GM23338 (cell line): ENCODE data around the gene MYORG. TPM values are rescaled to one million over a fixed set of nuclear protein-coding genes. Genes with fewer than 3 reads are reported as not detected.

ENCODE experiments used
- ATAC-seq: fragments of 200-7000 bp; cut with Tn5 transposase; 3 replicates; pipeline ENCODE4 v1.9.1; 2020
- DNase-seq: peaks from one replicate; pipeline ENCODE4 v3.0.0-alpha.2; 2015; ENCODE audit warnings: low spot score
- H2AFZ ChIP-seq: fragments of 200-600 bp; sonication (generic); 2 replicates; pipeline ENCODE4 v1.8.0; 2016; ENCODE audit warnings: antibody characterized with exemption, mild to moderate bottlenecking, moderate library complexity
- H3F3A ChIP-seq: fragments of 200-600 bp; sonication (generic); replicated peaks from 2 replicates; pipeline ENCODE4 v1.8.0; 2017; ENCODE audit warnings: antibody characterized with exemption, mixed run types, low read depth
- H3K27ac ChIP-seq: fragments of 200-600 bp; sonication (generic); 2 replicates; pipeline ENCODE4 v1.6.1; 2016; ENCODE audit warnings: low read depth
- H3K27me3 ChIP-seq: fragments of 200-600 bp; sonication (generic); 2 replicates; pipeline ENCODE4 v1.8.0; 2016; ENCODE audit warnings: mild to moderate bottlenecking, mixed run types, moderate library complexity; ENCODE audit not compliant: insufficient read depth
- H3K36me3 ChIP-seq: fragments of 200-600 bp; sonication (generic); 2 replicates; pipeline ENCODE4 v1.8.0; 2016; ENCODE audit warnings: mild to moderate bottlenecking; ENCODE audit not compliant: insufficient read depth
- H3K4me1 ChIP-seq: fragments of 200-600 bp; sonication (generic); 2 replicates; pipeline ENCODE4 v1.8.0; 2016; ENCODE audit warnings: mild to moderate bottlenecking, moderate library complexity; ENCODE audit not compliant: insufficient read depth
- H3K4me2 ChIP-seq: fragments of 200-600 bp; sonication (generic); 2 replicates; pipeline ENCODE4 v1.7.1; 2017; ENCODE audit warnings: mixed run types
- H3K4me3 ChIP-seq: fragments of 200-600 bp; sonication (generic); 2 replicates; pipeline ENCODE4 v1.6.1; 2016; ENCODE audit warnings: mixed run types
- H3K79me2 ChIP-seq: fragments of 200-600 bp; sonication (generic); replicated peaks from 2 replicates; pipeline ENCODE4 v1.8.0; 2017; ENCODE audit warnings: mild to moderate bottlenecking; ENCODE audit not compliant: insufficient read depth
- H3K9me2 ChIP-seq: fragments of 200-600 bp; sonication (generic); 2 replicates; pipeline ENCODE4 v1.8.0; 2017; ENCODE audit not compliant: insufficient read depth
- H4K20me1 ChIP-seq: fragments of 200-600 bp; sonication (generic); replicated peaks from 2 replicates; pipeline ENCODE4 v1.8.0; 2017; ENCODE audit warnings: mild to moderate bottlenecking; ENCODE audit not compliant: insufficient read depth
- H3K27ac Mint-ChIP-seq: 2 replicates; pipeline ENCODE4 v1.8.0; 2020; ENCODE audit warnings: inconsistent platforms, mild to moderate bottlenecking, moderate library complexity, mixed read lengths
- H3K27me3 Mint-ChIP-seq: 3 replicates; pipeline ENCODE4 v1.8.0; 2022; ENCODE audit warnings: low read depth, mild to moderate bottlenecking, moderate library complexity, mixed read lengths, inconsistent platforms; ENCODE audit not compliant: insufficient read depth, poor library complexity
- H3K36me3 Mint-ChIP-seq: 3 replicates; pipeline ENCODE4 v1.8.0; 2021; ENCODE audit warnings: low read depth, mild to moderate bottlenecking, inconsistent platforms, moderate library complexity, mixed read lengths
- H3K4me1 Mint-ChIP-seq: 3 replicates; pipeline ENCODE4 v1.8.0; 2020; ENCODE audit warnings: mild to moderate bottlenecking, inconsistent platforms, mixed read lengths
- H3K4me3 Mint-ChIP-seq: 3 replicates; pipeline ENCODE4 v1.8.0; 2021; ENCODE audit warnings: moderate library complexity, mild to moderate bottlenecking, inconsistent platforms, mixed read lengths
- H3K9me3 Mint-ChIP-seq: 3 replicates; pipeline ENCODE4 v1.8.0; 2020; ENCODE audit warnings: moderate library complexity, mild to moderate bottlenecking, inconsistent platforms, mixed read lengths
- EZH2phosphoT487 ChIP-seq: fragments of 200-600 bp; sonication (generic); IDR thresholded peaks from one replicate; pipeline ENCODE4 v1.8.1; 2018; ENCODE audit warnings: antibody characterized with exemption; ENCODE audit not compliant: unreplicated experiment
- NANOG ChIP-seq: IDR thresholded peaks from 2 replicates; pipeline ENCODE4 v1.6.1; 2016; ENCODE audit warnings: antibody characterized with exemption, borderline replicate concordance
- polyA plus RNA-seq: library from polyadenylated mRNA; unstranded; fragments of >200 nt; fragmentation: Nextera tagmentation; extraction: Ambion mirVana; gene quantifications from 2 replicates; pipeline ENCODE4 v1.2.1, GENCODE V29; 2016
- total RNA-seq: library from RNA; depleted of rRNA; stranded (reverse); fragments of >200 nt; shearing (Covaris generic); gene quantifications from 2 replicates; pipeline ENCODE4 v1.2.3, GENCODE V29; 2014
- TF ChIP-seq, protein P1 (sequence below): IDR thresholded peaks from one replicate; pipeline ENCODE4 v1.6.1; 2018; ENCODE audit warnings: antibody characterized with exemption; ENCODE audit not compliant: unreplicated experiment
- TF ChIP-seq, protein P2 (sequence below): IDR thresholded peaks from 2 replicates; pipeline ENCODE4 v1.6.1; 2016; ENCODE audit warnings: antibody characterized with exemption
- TF ChIP-seq, protein P3 (sequence below): fragments of 250-450 bp; sonication (Bioruptor Pico); IDR thresholded peaks from 2 replicates; pipeline ENCODE4 v1.5.0; 2020; ENCODE audit warnings: mild to moderate bottlenecking, moderate library complexity

MYORG gene
- total and polyA plus RNA-seq, 2 experiments from 2014 or later: 1.5 to 7.3 TPM

DNA sequence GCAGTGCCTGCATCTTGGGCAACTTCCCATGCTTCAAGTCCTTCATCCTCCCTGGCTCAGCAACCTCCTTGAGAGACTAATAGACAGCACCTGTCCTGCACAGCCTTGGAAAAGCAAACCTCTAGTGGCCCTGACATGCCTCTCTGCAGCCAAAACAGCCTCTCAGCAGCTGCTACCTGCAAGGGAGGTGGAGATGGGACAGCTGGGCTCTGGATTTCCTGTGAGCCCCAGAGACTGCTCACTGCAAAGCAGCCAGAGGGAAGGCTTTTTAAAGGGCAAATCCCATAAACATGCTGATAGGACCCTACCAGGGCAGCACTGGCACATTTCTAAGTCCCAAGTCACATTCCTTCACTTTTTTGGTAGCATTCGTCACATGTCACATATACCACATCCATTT lies 31.5 kb upstream of the MYORG start (continued):
- TF ChIP-seq, protein P1, sequence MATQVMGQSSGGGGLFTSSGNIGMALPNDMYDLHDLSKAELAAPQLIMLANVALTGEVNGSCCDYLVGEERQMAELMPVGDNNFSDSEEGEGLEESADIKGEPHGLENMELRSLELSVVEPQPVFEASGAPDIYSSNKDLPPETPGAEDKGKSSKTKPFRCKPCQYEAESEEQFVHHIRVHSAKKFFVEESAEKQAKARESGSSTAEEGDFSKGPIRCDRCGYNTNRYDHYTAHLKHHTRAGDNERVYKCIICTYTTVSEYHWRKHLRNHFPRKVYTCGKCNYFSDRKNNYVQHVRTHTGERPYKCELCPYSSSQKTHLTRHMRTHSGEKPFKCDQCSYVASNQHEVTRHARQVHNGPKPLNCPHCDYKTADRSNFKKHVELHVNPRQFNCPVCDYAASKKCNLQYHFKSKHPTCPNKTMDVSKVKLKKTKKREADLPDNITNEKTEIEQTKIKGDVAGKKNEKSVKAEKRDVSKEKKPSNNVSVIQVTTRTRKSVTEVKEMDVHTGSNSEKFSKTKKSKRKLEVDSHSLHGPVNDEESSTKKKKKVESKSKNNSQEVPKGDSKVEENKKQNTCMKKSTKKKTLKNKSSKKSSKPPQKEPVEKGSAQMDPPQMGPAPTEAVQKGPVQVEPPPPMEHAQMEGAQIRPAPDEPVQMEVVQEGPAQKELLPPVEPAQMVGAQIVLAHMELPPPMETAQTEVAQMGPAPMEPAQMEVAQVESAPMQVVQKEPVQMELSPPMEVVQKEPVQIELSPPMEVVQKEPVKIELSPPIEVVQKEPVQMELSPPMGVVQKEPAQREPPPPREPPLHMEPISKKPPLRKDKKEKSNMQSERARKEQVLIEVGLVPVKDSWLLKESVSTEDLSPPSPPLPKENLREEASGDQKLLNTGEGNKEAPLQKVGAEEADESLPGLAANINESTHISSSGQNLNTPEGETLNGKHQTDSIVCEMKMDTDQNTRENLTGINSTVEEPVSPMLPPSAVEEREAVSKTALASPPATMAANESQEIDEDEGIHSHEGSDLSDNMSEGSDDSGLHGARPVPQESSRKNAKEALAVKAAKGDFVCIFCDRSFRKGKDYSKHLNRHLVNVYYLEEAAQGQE: no peak
- TF ChIP-seq, protein P2, sequence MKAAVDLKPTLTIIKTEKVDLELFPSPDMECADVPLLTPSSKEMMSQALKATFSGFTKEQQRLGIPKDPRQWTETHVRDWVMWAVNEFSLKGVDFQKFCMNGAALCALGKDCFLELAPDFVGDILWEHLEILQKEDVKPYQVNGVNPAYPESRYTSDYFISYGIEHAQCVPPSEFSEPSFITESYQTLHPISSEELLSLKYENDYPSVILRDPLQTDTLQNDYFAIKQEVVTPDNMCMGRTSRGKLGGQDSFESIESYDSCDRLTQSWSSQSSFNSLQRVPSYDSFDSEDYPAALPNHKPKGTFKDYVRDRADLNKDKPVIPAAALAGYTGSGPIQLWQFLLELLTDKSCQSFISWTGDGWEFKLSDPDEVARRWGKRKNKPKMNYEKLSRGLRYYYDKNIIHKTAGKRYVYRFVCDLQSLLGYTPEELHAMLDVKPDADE: no peak
- no peak for TF ChIP-seq EZH2phosphoT487

DNA sequence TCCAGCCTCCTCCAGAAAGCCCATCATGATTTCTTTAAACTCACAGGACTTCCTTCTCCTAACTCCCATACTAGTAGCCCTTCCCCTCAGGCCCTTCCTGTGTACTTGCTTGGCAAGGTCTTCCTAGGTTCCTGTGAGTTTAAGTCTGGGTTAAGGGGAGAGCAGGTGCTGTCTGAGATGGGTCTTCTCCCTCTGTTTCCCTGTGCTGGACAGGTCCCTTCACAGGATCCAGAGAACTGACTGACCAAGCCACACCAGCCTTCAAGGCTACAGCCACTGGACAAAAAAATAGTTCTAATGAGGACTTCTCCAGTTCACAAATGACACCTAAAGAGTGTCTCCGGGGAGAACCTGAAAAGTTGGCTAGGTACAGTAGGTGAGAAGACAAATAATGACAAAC lies 29.5 kb upstream of the MYORG start:
- no peak overlapping the region for H3K4me2 ChIP-seq
- no peaks in the 10 kb centered on the region for H3K4me1 ChIP-seq
- H3K4me1 Mint-ChIP-seq: no peaks in the 10 kb centered on the region
- no peaks in the 10 kb centered on the region for H3F3A ChIP-seq
- no peaks in the 10 kb centered on the region for H3K36me3 Mint-ChIP-seq
- no peaks in the 10 kb centered on the region for H3K27me3 Mint-ChIP-seq
- H3K9me3 Mint-ChIP-seq: no peaks in the 10 kb centered on the region
- no peaks in the 10 kb centered on the region for H3K36me3 ChIP-seq
- H3K27me3 ChIP-seq: no peaks in the 10 kb centered on the region
- no peak overlapping the region for H2AFZ ChIP-seq
- DNase-seq (no peak), ATAC-seq (no peak)
- H3K4me3 Mint-ChIP-seq: no peak overlapping the region
- no peaks in the 10 kb centered on the region for H3K9me2 ChIP-seq
- H3K79me2 ChIP-seq: no peaks in the 10 kb centered on the region
- no peak overlapping the region for H3K27ac Mint-ChIP-seq
- H4K20me1 ChIP-seq: no peaks in the 10 kb centered on the region; the same call in 1 of the 2 replicates
- no peak overlapping the region for H3K27ac ChIP-seq
- TF ChIP-seq, protein P3, sequence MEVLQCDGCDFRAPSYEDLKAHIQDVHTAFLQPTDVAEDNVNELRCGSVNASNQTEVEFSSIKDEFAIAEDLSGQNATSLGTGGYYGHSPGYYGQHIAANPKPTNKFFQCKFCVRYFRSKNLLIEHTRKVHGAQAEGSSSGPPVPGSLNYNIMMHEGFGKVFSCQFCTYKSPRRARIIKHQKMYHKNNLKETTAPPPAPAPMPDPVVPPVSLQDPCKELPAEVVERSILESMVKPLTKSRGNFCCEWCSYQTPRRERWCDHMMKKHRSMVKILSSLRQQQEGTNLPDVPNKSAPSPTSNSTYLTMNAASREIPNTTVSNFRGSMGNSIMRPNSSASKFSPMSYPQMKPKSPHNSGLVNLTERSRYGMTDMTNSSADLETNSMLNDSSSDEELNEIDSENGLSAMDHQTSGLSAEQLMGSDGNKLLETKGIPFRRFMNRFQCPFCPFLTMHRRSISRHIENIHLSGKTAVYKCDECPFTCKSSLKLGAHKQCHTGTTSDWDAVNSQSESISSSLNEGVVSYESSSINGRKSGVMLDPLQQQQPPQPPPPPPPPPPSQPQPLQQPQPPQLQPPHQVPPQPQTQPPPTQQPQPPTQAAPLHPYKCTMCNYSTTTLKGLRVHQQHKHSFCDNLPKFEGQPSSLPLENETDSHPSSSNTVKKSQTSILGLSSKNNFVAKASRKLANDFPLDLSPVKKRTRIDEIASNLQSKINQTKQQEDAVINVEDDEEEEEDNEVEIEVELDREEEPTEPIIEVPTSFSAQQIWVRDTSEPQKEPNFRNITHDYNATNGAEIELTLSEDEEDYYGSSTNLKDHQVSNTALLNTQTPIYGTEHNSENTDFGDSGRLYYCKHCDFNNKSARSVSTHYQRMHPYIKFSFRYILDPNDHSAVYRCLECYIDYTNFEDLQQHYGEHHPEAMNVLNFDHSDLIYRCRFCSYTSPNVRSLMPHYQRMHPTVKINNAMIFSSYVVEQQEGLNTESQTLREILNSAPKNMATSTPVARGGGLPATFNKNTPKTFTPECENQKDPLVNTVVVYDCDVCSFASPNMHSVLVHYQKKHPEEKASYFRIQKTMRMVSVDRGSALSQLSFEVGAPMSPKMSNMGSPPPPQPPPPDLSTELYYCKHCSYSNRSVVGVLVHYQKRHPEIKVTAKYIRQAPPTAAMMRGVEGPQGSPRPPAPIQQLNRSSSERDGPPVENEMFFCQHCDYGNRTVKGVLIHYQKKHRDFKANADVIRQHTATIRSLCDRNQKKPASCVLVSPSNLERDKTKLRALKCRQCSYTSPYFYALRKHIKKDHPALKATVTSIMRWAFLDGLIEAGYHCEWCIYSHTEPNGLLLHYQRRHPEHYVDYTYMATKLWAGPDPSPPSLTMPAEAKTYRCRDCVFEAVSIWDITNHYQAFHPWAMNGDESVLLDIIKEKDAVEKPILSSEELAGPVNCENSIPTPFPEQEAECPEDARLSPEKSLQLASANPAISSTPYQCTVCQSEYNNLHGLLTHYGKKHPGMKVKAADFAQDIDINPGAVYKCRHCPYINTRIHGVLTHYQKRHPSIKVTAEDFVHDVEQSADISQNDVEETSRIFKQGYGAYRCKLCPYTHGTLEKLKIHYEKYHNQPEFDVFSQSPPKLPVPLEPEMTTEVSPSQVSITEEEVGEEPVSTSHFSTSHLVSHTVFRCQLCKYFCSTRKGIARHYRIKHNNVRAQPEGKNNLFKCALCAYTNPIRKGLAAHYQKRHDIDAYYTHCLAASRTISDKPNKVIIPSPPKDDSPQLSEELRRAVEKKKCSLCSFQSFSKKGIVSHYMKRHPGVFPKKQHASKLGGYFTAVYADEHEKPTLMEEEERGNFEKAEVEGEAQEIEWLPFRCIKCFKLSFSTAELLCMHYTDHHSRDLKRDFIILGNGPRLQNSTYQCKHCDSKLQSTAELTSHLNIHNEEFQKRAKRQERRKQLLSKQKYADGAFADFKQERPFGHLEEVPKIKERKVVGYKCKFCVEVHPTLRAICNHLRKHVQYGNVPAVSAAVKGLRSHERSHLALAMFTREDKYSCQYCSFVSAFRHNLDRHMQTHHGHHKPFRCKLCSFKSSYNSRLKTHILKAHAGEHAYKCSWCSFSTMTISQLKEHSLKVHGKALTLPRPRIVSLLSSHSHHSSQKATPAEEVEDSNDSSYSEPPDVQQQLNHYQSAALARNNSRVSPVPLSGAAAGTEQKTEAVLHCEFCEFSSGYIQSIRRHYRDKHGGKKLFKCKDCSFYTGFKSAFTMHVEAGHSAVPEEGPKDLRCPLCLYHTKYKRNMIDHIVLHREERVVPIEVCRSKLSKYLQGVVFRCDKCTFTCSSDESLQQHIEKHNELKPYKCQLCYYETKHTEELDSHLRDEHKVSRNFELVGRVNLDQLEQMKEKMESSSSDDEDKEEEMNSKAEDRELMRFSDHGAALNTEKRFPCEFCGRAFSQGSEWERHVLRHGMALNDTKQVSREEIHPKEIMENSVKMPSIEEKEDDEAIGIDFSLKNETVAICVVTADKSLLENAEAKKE: no peak
- no peak for TF ChIP-seq NANOG
- no peak overlapping the region for H3K4me3 ChIP-seq
